Lower lobe of right lung (tissue), 2 donors: Measurements from ENCODE around the gene CUBN. TPM values are rescaled to one million over a fixed set of nuclear protein-coding genes. Genes with fewer than 3 reads are reported as not detected.

ENCODE experiments used
- ATAC-seq, 2 donors: fragments of 200-7000 bp; cut with Tn5 transposase; one replicate each; pipeline ENCODE4 v1.9.1; 2020 to 2022; ENCODE audit warnings: mild to moderate bottlenecking in 2 of 2, moderate library complexity in 2 of 2
- DNase-seq: peaks from one replicate; pipeline ENCODE4 v3.0.0-alpha.2; 2020
- H3K27ac ChIP-seq: fragments of 200-600 bp; one replicate; pipeline ENCODE4 v1.8.0; 2022
- H3K27me3 ChIP-seq: fragments of 200-600 bp; one replicate; pipeline ENCODE4 v1.8.0; 2022; ENCODE audit warnings: low read depth
- H3K36me3 ChIP-seq: fragments of 200-600 bp; one replicate; pipeline ENCODE4 v1.8.0; 2022; ENCODE audit warnings: mild to moderate bottlenecking
- H3K4me1 ChIP-seq: fragments of 200-600 bp; one replicate; pipeline ENCODE4 v1.8.0; 2022
- H3K4me3 ChIP-seq: fragments of 200-600 bp; one replicate; pipeline ENCODE4 v1.8.0; 2022; ENCODE audit warnings: mild to moderate bottlenecking
- H3K9me3 ChIP-seq: fragments of 200-600 bp; one replicate; pipeline ENCODE4 v1.8.0; 2022
- intact Hi-C: fragments of 100-400 bp; cut with DNase I; formaldehyde crosslinking; loops from one replicate; pipeline ENCODE4 v1.11.0; 2022
- total RNA-seq: library from RNA; stranded (reverse); fragmentation: NEBNext Ultra II Directional; extraction: Animal tissue kit (Norgen Biotek cat#: 25700); gene quantifications from one replicate; pipeline ENCODE4 v1.2.1, GENCODE V29; 2021
- TF ChIP-seq, protein P1 (sequence below): fragments of 200-600 bp; IDR thresholded peaks from one replicate; pipeline ENCODE4 v1.8.0; 2022; ENCODE audit warnings: antibody characterized with exemption, mild to moderate bottlenecking
- donor health status: DM: no; HTN: yes; CAD: no; lungs with severe emphysema.

The CUBN gene
- total RNA-seq, 1 donor from 2014 or later, result 2.2 TPM

DNA sequence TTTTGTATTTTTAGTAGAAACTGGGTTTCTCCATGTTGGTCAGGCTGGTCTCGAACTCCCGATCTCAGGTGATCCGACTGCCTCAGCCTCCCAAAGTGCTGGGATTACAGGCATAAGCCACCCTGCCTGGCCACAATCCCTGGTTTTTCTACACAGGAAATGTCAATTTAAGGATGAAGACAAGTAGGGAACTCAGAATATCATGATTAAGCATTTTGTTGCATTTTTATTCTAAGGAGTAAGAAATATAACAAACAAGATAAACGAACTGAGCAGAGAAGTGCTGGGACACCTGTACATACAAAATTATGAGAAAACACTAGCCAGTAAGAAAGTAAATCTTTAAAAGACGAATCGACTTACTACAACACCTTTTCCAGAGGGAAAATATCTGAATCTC is 69.3 kb downstream of the CUBN start:
- DNase-seq, result no peak
- Histone ChIP-seq H3K36me3 (no peaks in the 10 kb centered on the region), H3K27me3 (no peaks in the 10 kb centered on the region), H3K4me1 (no peaks in the 10 kb centered on the region), H3K27ac (no peak overlapping the region), H3K4me3 (no peak overlapping the region), H3K9me3 (no peaks in the 10 kb centered on the region)
- ATAC-seq, result no peak
- intact Hi-C loops, result no loop called here
- TF ChIP-seq, protein P1, sequence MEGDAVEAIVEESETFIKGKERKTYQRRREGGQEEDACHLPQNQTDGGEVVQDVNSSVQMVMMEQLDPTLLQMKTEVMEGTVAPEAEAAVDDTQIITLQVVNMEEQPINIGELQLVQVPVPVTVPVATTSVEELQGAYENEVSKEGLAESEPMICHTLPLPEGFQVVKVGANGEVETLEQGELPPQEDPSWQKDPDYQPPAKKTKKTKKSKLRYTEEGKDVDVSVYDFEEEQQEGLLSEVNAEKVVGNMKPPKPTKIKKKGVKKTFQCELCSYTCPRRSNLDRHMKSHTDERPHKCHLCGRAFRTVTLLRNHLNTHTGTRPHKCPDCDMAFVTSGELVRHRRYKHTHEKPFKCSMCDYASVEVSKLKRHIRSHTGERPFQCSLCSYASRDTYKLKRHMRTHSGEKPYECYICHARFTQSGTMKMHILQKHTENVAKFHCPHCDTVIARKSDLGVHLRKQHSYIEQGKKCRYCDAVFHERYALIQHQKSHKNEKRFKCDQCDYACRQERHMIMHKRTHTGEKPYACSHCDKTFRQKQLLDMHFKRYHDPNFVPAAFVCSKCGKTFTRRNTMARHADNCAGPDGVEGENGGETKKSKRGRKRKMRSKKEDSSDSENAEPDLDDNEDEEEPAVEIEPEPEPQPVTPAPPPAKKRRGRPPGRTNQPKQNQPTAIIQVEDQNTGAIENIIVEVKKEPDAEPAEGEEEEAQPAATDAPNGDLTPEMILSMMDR, result no peak

DNA sequence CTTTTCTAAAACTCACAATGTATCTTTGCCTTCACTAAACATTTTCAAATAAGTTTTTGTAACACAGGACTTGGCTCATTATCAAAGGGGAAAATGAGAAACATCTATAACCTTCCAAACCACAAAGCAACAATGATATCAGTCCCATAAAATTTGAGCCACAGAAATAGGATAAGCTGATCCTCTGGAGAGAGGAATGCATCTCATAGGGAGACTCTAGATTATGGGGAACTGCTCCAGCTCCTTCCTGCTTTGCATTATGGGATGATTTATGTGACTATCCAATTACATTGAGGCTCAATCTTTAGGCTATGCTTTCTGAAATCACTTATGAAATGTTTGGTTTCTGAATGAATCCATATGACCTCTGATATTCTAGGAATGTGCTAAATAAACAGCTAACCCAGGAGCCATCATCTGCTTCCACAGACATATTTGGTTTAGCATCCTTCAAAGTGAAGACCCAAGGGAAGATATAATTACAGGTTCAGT is 70.4 kb downstream of the CUBN start:
- TF ChIP-seq, protein P1, result no peak
- Histone ChIP-seq H3K4me1 (no peaks in the 10 kb centered on the region), H3K27ac (no peak overlapping the region), H3K4me3 (no peak overlapping the region), H3K9me3 (no peaks in the 10 kb centered on the region), H3K36me3 (no peaks in the 10 kb centered on the region), H3K27me3 (no peaks in the 10 kb centered on the region)
- no peak for ATAC-seq
- no peak for DNase-seq
- intact Hi-C loops, result no loop called here

DNA sequence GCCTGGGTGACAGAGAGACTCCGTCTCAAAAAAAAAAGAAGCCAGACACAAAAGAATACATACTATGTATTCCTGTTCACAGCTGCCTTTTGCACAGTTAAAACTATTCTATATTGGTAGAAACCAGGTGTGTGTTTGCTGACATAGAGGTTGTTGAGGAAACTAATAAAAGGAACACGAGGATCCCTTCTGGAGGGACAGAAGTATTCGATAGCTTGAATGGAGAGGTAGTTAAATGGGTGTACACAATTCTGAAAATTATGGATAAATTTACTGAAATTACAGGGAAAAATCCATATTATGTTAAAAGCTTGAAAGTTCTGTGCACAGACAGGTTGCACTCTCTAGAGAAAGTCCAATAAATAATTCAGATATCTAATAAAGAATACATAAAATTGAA is 71.5 kb downstream of the CUBN start:
- Histone ChIP-seq H3K4me1 (no peaks in the 10 kb centered on the region), H3K4me3 (no peak overlapping the region), H3K36me3 (no peaks in the 10 kb centered on the region), H3K27me3 (no peaks in the 10 kb centered on the region), H3K9me3 (no peaks in the 10 kb centered on the region), H3K27ac (no peak overlapping the region)
- DNase-seq, result no peak
- ATAC-seq, result no peak
- TF ChIP-seq, protein P1, result no peak
- intact Hi-C loops, result no loop called here

DNA sequence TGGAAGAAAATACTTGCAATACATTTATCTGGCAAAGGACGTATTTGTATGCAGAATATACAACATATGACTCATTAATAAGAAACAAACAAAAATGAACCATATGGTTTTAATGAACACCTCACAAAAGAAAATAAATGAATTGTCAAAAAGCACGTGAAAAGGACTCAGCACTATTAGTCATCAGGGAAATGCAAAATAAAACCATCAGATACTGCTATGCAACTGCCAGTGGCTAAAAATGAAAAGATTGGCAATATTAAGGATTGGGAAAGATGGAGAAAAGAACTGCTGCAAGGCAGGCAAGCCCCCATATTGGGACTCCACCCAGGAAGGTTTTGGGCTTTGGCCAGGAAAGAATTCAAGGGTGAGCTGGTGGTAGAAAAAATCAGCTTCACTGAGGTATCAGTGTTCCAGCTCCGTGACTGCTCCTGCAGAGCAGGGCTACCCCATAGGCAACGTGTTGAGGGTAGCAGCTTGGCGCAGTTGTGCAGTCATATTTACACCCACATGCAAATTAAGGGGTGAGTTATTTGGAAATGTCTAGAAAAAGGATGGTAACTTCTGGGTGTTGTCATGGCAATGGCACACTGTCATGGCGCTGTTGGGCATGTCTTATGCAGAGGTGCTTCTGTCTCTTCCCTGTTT is 72.7 kb downstream of the CUBN start:
- Histone ChIP-seq H3K9me3 (no peaks in the 10 kb centered on the region), H3K27ac (no peak overlapping the region), H3K4me1 (no peaks in the 10 kb centered on the region), H3K27me3 (no peaks in the 10 kb centered on the region), H3K36me3 (no peaks in the 10 kb centered on the region), H3K4me3 (no peak overlapping the region)
- intact Hi-C loops, result no loop called here
- ATAC-seq, result no peak
- TF ChIP-seq, protein P1, result no peak
- DNase-seq, result no peak

DNA sequence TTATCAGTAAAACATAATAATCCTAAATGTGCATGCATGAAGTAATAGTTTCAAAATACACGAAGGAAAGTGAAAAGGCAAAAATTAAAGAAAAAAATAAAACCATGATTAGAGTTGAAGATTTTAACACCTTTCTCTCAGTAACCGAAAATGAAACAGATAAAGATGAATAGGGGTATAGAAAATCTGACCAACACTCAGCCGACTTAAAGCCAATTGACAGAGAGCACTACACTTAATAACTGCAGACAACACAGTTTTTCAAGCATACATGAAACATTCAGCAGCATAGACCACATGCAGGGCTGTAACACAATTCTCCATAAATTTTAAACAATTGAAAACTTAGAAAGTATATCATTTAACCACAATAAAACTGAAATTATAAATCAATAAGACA is 76.1 kb downstream of the CUBN start:
- Histone ChIP-seq H3K4me1 (no peaks in the 10 kb centered on the region), H3K4me3 (no peak overlapping the region), H3K27ac (no peak overlapping the region), H3K36me3 (no peaks in the 10 kb centered on the region), H3K9me3 (no peaks in the 10 kb centered on the region), H3K27me3 (no peaks in the 10 kb centered on the region)
- TF ChIP-seq, protein P1, result no peak
- DNase-seq (no peak), ATAC-seq (no peak)
- intact Hi-C loops, result no loop called here
